T1000 (cell line): ENCODE measurements around the gene SACS.

Experiments
- DNase-seq: peaks from one replicate; lab custom pipeline; 2025; ENCODE audit warnings: mixed read lengths; lab: John Stamatoyannopoulos, UW

The SACS gene

DNA sequence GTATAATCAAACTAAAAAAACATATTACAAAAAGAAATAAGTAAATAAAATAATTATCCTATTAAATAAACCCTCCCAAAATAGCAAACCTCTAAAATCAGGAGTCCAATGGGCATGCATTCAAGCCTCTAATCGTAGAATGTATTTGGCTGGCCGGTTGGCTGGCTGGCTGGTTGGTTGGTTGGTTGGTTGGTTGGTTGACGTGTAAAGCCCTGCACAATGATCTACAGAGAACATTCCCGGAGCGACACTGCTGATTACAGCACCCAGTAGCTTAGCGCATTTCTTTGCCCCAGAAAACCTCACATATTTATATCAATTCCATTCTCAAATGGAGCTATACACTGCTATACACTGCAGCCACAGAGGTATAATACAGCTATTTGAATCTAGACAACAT is 65.6 kb downstream of the SACS start:
- no peak for DNase-seq

- no peak for DNase-seq
These were observed 67.8 kb downstream of the SACS start for GRCh38 chr13:23365652-23366051.

GRCh38 chr13:23359882-23360281 is 73.6 kb downstream of the SACS start:
- DNase-seq: no peak

GRCh38 chr13:23357349-23357748 is 76.2 kb downstream of the SACS start:
- no peak for DNase-seq

DNA sequence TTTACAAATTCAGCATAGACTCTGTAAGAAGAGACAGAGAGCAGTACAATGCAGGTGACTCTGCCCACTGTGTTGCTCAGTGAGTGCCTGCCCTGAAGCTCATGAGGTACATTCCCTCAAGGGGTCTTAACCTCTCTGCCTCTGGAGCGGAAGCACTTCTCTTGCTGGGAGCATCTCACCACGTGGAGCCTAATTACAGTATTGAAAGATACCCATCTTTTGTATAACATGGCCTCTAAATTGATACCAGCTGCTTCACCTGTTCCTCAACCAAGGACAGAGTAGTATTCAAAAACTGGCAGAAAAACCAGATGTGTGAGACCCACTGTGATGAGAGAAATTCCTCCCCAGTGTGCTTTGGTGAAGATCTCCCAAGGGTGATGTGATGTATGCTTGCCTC is 77.1 kb downstream of the SACS start:
- DNase-seq: no peak

GRCh38 chr13:23354520-23354919 is 79.0 kb downstream of the SACS start:
- DNase-seq: no peak

- DNase-seq: no peak
These were observed 81.3 kb downstream of the SACS start for GRCh38 chr13:23352161-23352560.

- no peak for DNase-seq
These were observed 83.5 kb downstream of the SACS start for GRCh38 chr13:23350009-23350408.

DNA sequence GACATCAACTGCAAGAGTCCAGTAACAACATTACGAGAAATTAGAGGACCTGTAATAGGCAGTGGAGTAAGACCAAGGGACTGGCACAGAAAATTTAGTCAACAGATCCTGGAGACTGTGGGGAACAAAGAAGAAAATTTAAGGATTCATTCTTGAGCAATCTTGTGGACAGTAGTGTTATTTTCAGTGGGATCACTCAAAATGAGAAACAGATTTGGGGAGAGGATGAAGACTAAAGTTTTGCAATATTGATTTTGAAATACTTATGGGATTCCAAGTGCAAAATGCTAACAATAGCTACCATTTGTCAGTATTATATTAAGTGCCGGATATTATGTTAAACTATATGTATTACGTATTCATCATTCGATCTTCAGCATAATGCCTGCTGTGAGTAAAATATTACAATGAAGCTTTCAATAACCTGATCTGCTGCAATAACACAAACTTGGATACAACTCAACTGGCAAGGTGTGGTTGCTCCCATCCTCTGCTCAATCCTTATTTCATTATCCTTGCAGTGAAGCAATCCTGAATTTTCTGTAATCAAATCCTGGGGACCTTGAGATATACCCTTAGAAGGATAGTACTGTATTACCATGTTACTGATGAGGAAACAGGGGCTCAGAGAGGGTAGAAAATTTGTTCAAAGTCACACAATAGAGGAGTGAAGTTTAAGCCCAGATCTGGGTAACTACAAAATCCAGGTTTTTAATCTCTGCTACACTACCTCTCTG is 84.2 kb downstream of the SACS start:
- DNase-seq: no peak

GRCh38 chr13:23348262-23349127 is 85.0 kb downstream of the SACS start:
- DNase-seq: no peak

- DNase-seq: no peak
These were observed 85.9 kb downstream of the SACS start for GRCh38 chr13:23347601-23348000.

DNA sequence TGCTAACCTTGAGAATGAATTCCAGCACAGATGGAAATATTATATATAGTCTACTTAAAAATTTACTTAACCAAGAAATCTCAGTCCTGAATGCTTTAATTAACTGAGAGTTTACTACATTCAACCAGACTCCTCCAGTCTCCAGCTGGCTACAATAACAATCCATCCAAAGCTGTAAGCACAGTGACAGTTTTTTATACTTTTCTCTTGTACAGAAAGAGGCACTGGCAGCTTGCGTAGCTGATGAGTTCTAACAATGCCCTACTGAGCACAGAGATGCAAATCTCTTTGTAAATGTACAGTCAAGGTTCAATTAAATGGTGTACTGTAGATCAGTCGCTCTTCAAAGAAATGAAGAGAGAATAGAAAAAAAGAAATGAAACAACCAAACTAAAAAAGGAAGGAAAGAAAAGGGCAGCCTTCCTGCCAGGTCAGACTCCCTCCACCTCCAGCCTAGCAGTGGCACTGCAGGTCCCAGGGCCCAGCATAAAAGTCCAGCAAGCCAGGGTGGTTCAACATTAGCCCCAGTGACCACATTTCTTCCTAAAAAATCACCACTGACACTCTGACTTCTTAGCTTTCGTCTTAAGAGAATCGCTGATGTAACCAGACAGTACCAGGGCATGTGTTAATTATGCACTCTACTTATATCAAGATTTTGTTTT is 88.4 kb downstream of the SACS start:
- no peak for DNase-seq

DNA sequence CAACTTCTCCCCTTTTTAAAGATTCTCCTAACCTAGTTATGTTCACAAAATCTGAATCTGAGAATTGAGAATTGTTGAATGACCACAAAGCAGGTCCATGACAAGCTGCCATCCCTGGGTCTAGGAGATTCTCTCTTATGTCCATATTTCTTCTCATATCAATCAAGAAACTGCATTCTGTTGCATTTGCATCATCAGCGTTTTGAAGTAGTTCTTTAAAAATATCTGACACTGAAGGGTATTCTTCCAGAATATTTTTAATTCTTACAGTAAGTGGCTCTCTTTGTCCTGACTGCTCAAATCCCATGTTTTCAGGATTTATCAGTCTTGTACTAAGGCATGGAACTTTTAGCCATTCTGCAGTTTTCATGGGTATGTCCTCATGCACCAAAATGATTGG is 94.3 kb downstream of the SACS start:
- DNase-seq: no peak

- no peak for DNase-seq
These were observed 103.1 kb downstream of the SACS start for GRCh38 chr13:23330356-23330755.

DNA sequence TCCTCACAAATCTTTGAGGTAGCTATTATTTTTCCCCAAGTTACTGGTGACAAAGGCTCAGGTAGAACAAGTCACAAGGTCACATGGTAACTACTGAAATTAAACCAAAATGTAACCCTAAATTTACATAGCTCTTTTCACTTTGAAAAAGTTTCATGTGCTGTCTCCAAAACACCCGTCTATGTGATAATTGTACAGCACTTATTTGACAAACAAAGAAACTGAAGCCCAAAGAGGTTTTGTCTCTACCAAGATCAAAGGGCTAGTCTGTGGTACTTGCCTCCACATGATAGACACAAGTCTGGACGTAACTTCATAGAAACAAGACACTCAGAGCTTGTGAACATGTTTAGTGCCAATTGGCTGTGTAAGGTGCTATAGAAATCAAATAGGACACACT is 108.3 kb downstream of the SACS start:
- no peak for DNase-seq

- no peak for DNase-seq
These were observed 109.4 kb downstream of the SACS start for GRCh38 chr13:23323946-23324709.

DNA sequence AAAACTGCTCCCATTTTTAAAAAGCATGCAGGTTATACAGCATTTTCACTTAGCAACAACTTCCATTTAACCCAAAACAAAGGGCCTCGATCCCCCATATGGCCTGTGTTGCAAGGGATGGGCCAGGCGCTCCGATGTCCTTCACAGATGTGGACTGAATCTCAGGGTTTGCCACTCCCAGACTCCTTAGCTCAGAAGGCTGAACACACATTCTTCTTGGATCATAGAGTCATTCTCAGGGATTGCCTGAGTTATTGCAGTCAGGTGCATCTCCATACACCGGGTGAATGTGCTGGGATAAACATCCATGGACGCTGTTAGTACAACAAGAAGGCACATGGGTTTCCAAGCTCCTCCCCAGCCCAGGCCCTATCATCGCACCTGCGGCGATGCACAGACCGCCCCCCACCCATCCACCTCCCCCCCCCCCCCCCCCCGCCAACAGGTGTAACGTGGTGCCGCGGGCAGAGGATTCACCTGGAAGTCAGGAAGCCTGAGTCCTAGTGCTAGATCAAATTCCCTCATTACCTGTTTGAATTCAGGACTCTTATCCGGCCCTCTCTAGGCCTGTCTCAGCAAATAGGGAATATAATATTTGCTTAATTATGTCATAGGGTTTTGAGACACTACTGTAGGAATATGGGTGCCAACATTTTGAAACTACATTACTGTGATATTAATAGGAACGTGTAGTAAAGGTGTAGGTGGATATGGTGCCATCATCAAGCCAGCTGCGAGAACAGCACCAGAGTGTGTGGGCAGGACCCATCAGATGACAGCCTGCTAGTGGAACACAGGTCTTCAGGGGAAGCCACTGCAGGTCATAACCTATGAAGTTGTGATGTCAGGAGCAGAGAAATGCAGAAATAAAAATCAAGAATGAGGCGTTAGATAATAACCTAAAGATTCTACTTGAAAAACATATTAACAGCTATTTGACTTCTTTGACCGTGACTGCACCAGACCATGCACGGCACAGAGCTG is 110.9 kb downstream of the SACS start:
- no peak for DNase-seq

GRCh38 chr13:23321535-23322241 is 111.8 kb downstream of the SACS start:
- peak; percentile 27 for DNase-seq

- DNase-seq: no peak
These were observed 112.5 kb downstream of the SACS start for GRCh38 chr13:23320926-23321534.

GRCh38 chr13:23319883-23320224 is 113.6 kb downstream of the SACS start:
- no peak for DNase-seq
